H1 (cell line): ENCODE data around the gene EMD. TPM values are rescaled to one million over a fixed set of nuclear protein-coding genes. Genes with fewer than 3 reads are reported as not detected.
A peak's percentile ranks its signal among the peaks of the same experiment; 100 is the strongest.

ENCODE experiments used
- CTCF ChIA-PET: fragments of 300-600 bp; sonication (Branson Sonifier 250); formaldehyde crosslinking; loops from one replicate; lab custom pipeline; 2021; ENCODE audit not compliant: partially characterized antibody; lab: Charles Lee
- POLR2A ChIA-PET: fragments of 300-600 bp; sonication (Branson Sonifier 250); formaldehyde crosslinking; loops from one replicate; lab custom pipeline; 2021; ENCODE audit warnings: inconsistent platforms; ENCODE audit not compliant: partially characterized antibody; lab: Charles Lee
- DNase-seq, 2 experiments: peaks; one replicate each; pipeline versions ENCODE4 v3.0.0 to v3.0.0-alpha.2; 2010 to 2022; ENCODE audit warnings: low spot score in 2 of 2, low read depth in 1 of 2, mixed read lengths in 1 of 2
- FAIRE-seq: peaks from 2 replicates; lab custom pipeline; 2011; peaks lifted over from hg19 to GRCh38; lab: Jason Lieb, UNC
- H2AFZ ChIP-seq: 2 replicates; pipeline ENCODE4 v1.8.1; 2012; ENCODE audit warnings: low read length, inconsistent platforms
- H2AK5ac ChIP-seq: 2 replicates; pipeline ENCODE4 v1.6.1; 2013; ENCODE audit warnings: low read depth, low read length
- H2BK120ac ChIP-seq: replicated peaks from 2 replicates; pipeline ENCODE3; 2013; ENCODE audit warnings: low read depth, low read length, inconsistent platforms
- H2BK12ac ChIP-seq: 2 replicates; pipeline ENCODE4 v1.6.1; 2013; ENCODE audit warnings: low read depth, low read length
- H2BK15ac ChIP-seq: 2 replicates; pipeline ENCODE4 v1.6.1; 2013; ENCODE audit warnings: low read length
- H2BK20ac ChIP-seq: 2 replicates; pipeline ENCODE4 v1.6.1; 2013; ENCODE audit warnings: low read length
- H2BK5ac ChIP-seq: 2 replicates; pipeline ENCODE4 v1.6.1; 2013; ENCODE audit warnings: low read depth, low read length
- H3K14ac ChIP-seq: 2 replicates; pipeline ENCODE4 v1.6.1; 2013; ENCODE audit warnings: inconsistent platforms; ENCODE audit not compliant: insufficient read length
- H3K18ac ChIP-seq: 2 replicates; pipeline ENCODE4 v1.6.1; 2013; ENCODE audit warnings: low read length; ENCODE audit errors: extremely low read depth
- H3K23ac ChIP-seq: 2 replicates; pipeline ENCODE4 v1.6.1; 2013; ENCODE audit warnings: inconsistent platforms; ENCODE audit not compliant: insufficient read length
- H3K23me2 ChIP-seq: 2 replicates; pipeline ENCODE4 v1.6.1; 2013; ENCODE audit warnings: low read depth, low read length
- H3K27ac ChIP-seq: 2 replicates; pipeline ENCODE4 v1.6.1; 2011; ENCODE audit warnings: low read depth, low read length, inconsistent platforms
- H3K27me3 ChIP-seq, 4 experiments: replicated peaks in 1 of 4; 1 replicate in 1 of 4; 2 replicates in 3 of 4; pipeline versions ENCODE4 v1.6.1 to v1.8.1; 2011 to 2013; ENCODE audit warnings: low read length in 3 of 4, mild to moderate bottlenecking in 3 of 4, inconsistent platforms in 2 of 4, mixed read lengths in 2 of 4, moderate library complexity in 1 of 4; ENCODE audit not compliant: control insufficient read depth in 3 of 4, insufficient read depth in 3 of 4; ENCODE audit errors: extremely low read depth in 1 of 4
- H3K36me3 ChIP-seq, 4 experiments: 2 replicates each; pipeline versions ENCODE4 v1.6.1 to v1.8.1; 2011 to 2013; ENCODE audit warnings: mild to moderate bottlenecking in 4 of 4, low read length in 3 of 4, moderate library complexity in 2 of 4, control low read depth in 1 of 4, inconsistent platforms in 1 of 4; ENCODE audit not compliant: insufficient read depth in 4 of 4, control insufficient read depth in 2 of 4
- H3K4ac ChIP-seq: replicated peaks from 2 replicates; pipeline ENCODE3; 2013; ENCODE audit warnings: low read length, low read depth, mixed read lengths, inconsistent platforms; ENCODE audit not compliant: insufficient read length
- H3K4me1 ChIP-seq, 4 experiments: replicated peaks in 1 of 4; 1 replicate in 1 of 4; 2 replicates in 3 of 4; pipeline versions ENCODE4 v1.6.1 to v1.8.1; 2011 to 2013; ENCODE audit warnings: low read length in 3 of 4, inconsistent platforms in 2 of 4, mixed read lengths in 1 of 4; ENCODE audit not compliant: insufficient read depth in 4 of 4, control insufficient read depth in 3 of 4
- H3K4me2 ChIP-seq, 2 experiments: 2 replicates each; pipeline versions ENCODE4 v1.6.1 to v1.8.1; 2011 to 2013; ENCODE audit warnings: low read depth in 2 of 2, low read length in 2 of 2, control low read depth in 1 of 2, inconsistent platforms in 1 of 2, mild to moderate bottlenecking in 1 of 2; ENCODE audit not compliant: insufficient read depth in 1 of 2
- H3K4me3 ChIP-seq, 4 experiments: fragments of 200-600, 300-600 bp in 1 of 4; sonication (generic), shearing (Covaris generic), sonication (Bioruptor Twin) in 1 of 4; 2 replicates each; pipeline versions ENCODE4 v1.5.1 to v1.8.1; 2011 to 2016; ENCODE audit warnings: low read length in 4 of 4, low read depth in 3 of 4, control low read depth in 2 of 4, inconsistent platforms in 2 of 4, mild to moderate bottlenecking in 2 of 4, mixed read lengths in 1 of 4, moderate library complexity in 1 of 4; ENCODE audit not compliant: insufficient read depth in 2 of 4; ENCODE audit errors: extremely low read depth in 1 of 4
- H3K56ac ChIP-seq: replicated peaks from 2 replicates; pipeline ENCODE3; 2013; ENCODE audit warnings: low read depth, mild to moderate bottlenecking, mixed read lengths, low read length, inconsistent platforms; ENCODE audit not compliant: insufficient read length
- H3K79me1 ChIP-seq: 2 replicates; pipeline ENCODE4 v1.6.1; 2013; ENCODE audit warnings: low read depth, low read length, control low read depth
- H3K79me2 ChIP-seq, 2 experiments: 2 replicates each; pipeline versions ENCODE4 v1.6.1 to v1.8.1; 2012 to 2013; ENCODE audit warnings: low read length in 2 of 2, mild to moderate bottlenecking in 2 of 2, inconsistent platforms in 1 of 2; ENCODE audit not compliant: insufficient read depth in 2 of 2, control insufficient read depth in 1 of 2
- H3K9ac ChIP-seq, 4 experiments: replicated peaks in 1 of 4; 1 replicate in 1 of 4; 2 replicates in 3 of 4; pipeline versions ENCODE4 v1.6.1 to v1.8.1; 2011 to 2013; ENCODE audit warnings: low read depth in 3 of 4, low read length in 3 of 4, control low read depth in 2 of 4, mild to moderate bottlenecking in 2 of 4, moderate library complexity in 2 of 4, inconsistent platforms in 1 of 4; ENCODE audit errors: extremely low read depth in 1 of 4
- H3K9me3 ChIP-seq, 2 experiments: 2 replicates each; pipeline versions ENCODE4 v1.6.1 to v1.8.1; 2012 to 2013; ENCODE audit warnings: mild to moderate bottlenecking in 2 of 2, moderate library complexity in 2 of 2, control low read depth in 1 of 2, inconsistent platforms in 1 of 2, low read depth in 1 of 2, low read length in 1 of 2, mixed read lengths in 1 of 2; ENCODE audit not compliant: insufficient read depth in 2 of 2
- H4K20me1 ChIP-seq, 2 experiments: replicated peaks in 1 of 2; 2 replicates each; pipeline versions ENCODE3 to v1.8.1; 2011 to 2013; ENCODE audit warnings: inconsistent platforms in 2 of 2, low read length in 2 of 2, mild to moderate bottlenecking in 1 of 2; ENCODE audit not compliant: insufficient read depth in 2 of 2, control insufficient read depth in 1 of 2
- H4K5ac ChIP-seq: 2 replicates; pipeline ENCODE4 v1.6.1; 2013; ENCODE audit warnings: low read length, low read depth, mixed read lengths, inconsistent platforms; ENCODE audit not compliant: insufficient read length
- H4K8ac ChIP-seq: 2 replicates; pipeline ENCODE4 v1.8.0; 2013; ENCODE audit warnings: mild to moderate bottlenecking, moderate library complexity, low read length, inconsistent platforms; ENCODE audit not compliant: insufficient read depth; ENCODE audit errors: extremely low read depth
- H4K91ac ChIP-seq: replicated peaks from 2 replicates; pipeline ENCODE3; 2013; ENCODE audit warnings: low read length, mixed read lengths, inconsistent platforms; ENCODE audit not compliant: insufficient read length
- CHD2 ChIP-seq: IDR thresholded peaks from 2 replicates; pipeline ENCODE4 v1.6.1; 2012; ENCODE audit warnings: low read length, improper control_type of control experiment
- JUND ChIP-seq: IDR thresholded peaks from 2 replicates; pipeline ENCODE4 v1.6.1; 2011; ENCODE audit warnings: mild to moderate bottlenecking, improper control_type of control experiment, low read length
- KDM1A ChIP-seq: fragments of 200-600, 300-600 bp; sonication (generic); IDR thresholded peaks from 2 replicates; pipeline ENCODE4 v1.7.1; 2016; ENCODE audit warnings: mild to moderate bottlenecking, low read length, borderline replicate concordance
- KDM4A ChIP-seq: IDR thresholded peaks from one replicate; pipeline ENCODE4 v1.7.1; 2012; ENCODE audit warnings: low read depth, mild to moderate bottlenecking, moderate library complexity, low read length, inconsistent platforms; ENCODE audit not compliant: severe bottlenecking
- PHF8 ChIP-seq: fragments of 200-600 bp; sonication (generic); conservative IDR thresholded peaks from 2 replicates; pipeline ENCODE4 v1.7.1; 2012; ENCODE audit warnings: low read depth, mild to moderate bottlenecking, inconsistent platforms, low read length, moderate library complexity
- SP2 ChIP-seq: IDR thresholded peaks from 2 replicates; pipeline ENCODE4 v1.6.1; 2012; ENCODE audit warnings: mild to moderate bottlenecking, low read length, inconsistent platforms
- YY1 ChIP-seq: IDR thresholded peaks from 2 replicates; pipeline ENCODE4 v1.6.1; 2011; ENCODE audit warnings: low read depth, mild to moderate bottlenecking, low read length
- WGBS, 2 experiments: shearing (Covaris generic) in 1 of 2; methylation state at CpG; one replicate each; pipeline versions ENCODE4 v1.1.6 to v1.1.7; 2013 to 2015; ENCODE audit warnings: low lambda C conversion rate in 2 of 2, mixed read lengths in 2 of 2, inconsistent platforms in 1 of 2, low coverage in 1 of 2, missing lambda C conversion rate in 1 of 2; ENCODE audit not compliant: insufficient replicate concordance in 2 of 2, insufficient coverage in 1 of 2, insufficient read length in 1 of 2; ENCODE audit errors: extremely low coverage in 1 of 2, missing lambda C conversion rate in 1 of 2; 5-methylcytosine and 5-hydroxymethylcytosine counted together
- polyA plus RNA-seq, 7 experiments: library from polyadenylated mRNA; depleted of rRNA in 3 of 7; stranded (reverse) in 5 of 7; unstranded in 2 of 7; fragments of >200 nt in 5 of 7; fragments of 200-250 nt in 2 of 7; gene quantifications; 1 replicate in 5 of 7; 2 replicates in 1 of 7; 4 replicates in 1 of 7; pipeline versions ENCODE4 v1.2.1 to v1.2.3, GENCODE V29; 2011 to 2013; ENCODE audit warnings: missing spikeins in 2 of 7, mixed read lengths in 2 of 7
- total RNA-seq: library from RNA; stranded (reverse); fragmentation: NEBNext Ultra II Directional; extraction: Animal tissue kit (Norgen Biotek cat#: 25700); gene quantifications from 2 replicates; pipeline ENCODE4 v1.2.1, GENCODE V29; 2021
- TF ChIP-seq, protein P1 (sequence below): IDR thresholded peaks from 2 replicates; pipeline ENCODE4 v1.6.1; 2011; ENCODE audit warnings: low read length, improper control_type of control experiment
- TF ChIP-seq, protein P2 (sequence below): IDR thresholded peaks from 2 replicates; pipeline ENCODE4 v1.6.1; 2012; ENCODE audit warnings: inconsistent platforms

EMD gene
- total and polyA plus RNA-seq, 2 of the 8 experiments (the other 6 are each of a cell fraction or from before 2014, with no cell fraction given) = 45.5 to 109 TPM

DNA sequence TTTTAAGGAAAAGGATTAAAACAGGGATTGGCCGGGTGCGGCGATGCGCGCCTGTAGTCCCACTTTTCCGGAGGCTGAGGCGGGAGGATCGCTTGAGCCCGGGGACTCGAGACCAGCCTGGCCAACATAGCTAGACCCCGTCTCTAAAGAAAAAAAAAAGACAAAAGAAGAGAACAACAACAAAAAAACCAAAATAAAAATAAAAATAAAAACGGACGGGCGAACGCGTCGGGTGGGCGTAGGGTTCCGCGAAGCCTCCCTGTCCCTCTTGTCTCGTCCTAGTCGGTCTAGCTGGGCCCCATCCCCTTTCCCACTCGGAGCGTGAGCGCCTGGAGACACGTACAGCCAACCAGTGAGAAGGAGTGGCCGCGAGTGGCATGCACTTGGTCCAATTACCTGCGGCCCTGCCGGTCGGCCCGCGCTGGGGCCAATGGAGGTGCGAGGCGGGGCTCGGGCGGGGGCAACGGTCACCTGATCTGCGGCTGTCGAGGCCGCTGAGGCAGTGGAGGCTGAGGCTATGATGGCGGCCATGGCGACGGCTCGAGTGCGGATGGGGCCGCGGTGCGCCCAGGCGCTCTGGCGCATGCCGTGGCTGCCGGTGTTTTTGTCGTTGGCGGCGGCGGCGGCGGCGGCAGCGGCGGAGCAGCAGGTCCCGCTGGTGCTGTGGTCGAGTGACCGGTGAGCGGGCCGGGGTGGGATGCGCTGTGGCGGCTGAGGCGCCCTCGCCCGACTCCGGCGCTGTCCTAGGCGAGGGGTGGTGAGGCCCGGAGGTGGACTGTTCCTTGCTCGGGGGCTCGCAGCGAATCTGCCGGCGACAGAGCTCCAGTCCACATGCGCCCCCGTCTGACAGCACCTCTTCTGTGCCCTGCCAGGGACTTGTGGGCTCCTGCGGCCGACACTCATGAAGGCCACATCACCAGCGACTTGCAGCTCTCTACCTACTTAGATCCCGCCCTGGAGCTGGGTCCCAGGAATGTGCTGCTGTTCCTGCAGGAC, 49.4 kb downstream of the EMD start, which contains the start of gene ATP6AP1:
Gene ATP6AP1 (plus strand): TSS at position 502 of the 996 bp plus-strand sequence. CDS start 16 bp downstream, at position 518.
- peak within 1 kb of the TSS in 3 of 4 experiments; percentile 22 to 79 (median 64); a peak in 4 of 7 replicates for H3K9ac ChIP-seq
- H2AFZ ChIP-seq = no peak within 1 kb of the TSS
- H3K79me2 ChIP-seq = peaks cover 3 to 9% of the 10 kb centered on the region in 2 experiments; a peak in 2 of 4 replicates
- H3K23ac ChIP-seq = no peak within 1 kb of the TSS
- H4K8ac ChIP-seq = peak within 1 kb of the TSS; percentile 25; the same call in 1 of the 2 replicates
- peak in 1 of 2 experiments; percentile 83 for DNase-seq
- no peaks in the 10 kb centered on the region for H3K9me3 ChIP-seq
- no peak within 1 kb of the TSS for H3K56ac ChIP-seq
- no peaks in the 10 kb centered on the region for H3K27me3 ChIP-seq
- H3K23me2 ChIP-seq = peaks cover 4% of the 10 kb centered on the region; the same call in 1 of the 2 replicates
- peak within 1 kb of the TSS; percentile 66 to 82 for H3K4me2 ChIP-seq
- ChIA-PET CTCF (interaction anchor here (0.5 to 1.5 kb wide), 5 partner anchors 19 to 486 kb away, joined by 3 to 4 read pairs (median 3); no protein-coding TSS in a partner anchor), POLR2A (interaction anchor here (1.1 to 3.8 kb wide), 7 partner anchors 15 to 80 kb away, joined by 3 to 31 read pairs (median 4); partner anchors contain the start of genes DNASE1L1, FAM50A and RPL10)
- H4K20me1 ChIP-seq = peaks cover 0 to 4% of the 10 kb centered on the region in 2 experiments
- 6% methylated on average over 18 of the region's 87 CpGs; no CpG with 5 or more reads in 1 of the 2 experiments for WGBS, 2 experiments
- no peak within 1 kb of the TSS for H4K5ac ChIP-seq
- H2BK120ac ChIP-seq = no peak within 1 kb of the TSS
- 0 out of 2 replicates have a peak within 1 kb of the TSS, but pooled peaks have one; percentile 39 for H2AK5ac ChIP-seq
- no peak within 1 kb of the TSS for H2BK20ac ChIP-seq
- H3K4me1 ChIP-seq = no peaks in the 10 kb centered on the region
- H3K4ac ChIP-seq = no peak within 1 kb of the TSS
- H3K79me1 ChIP-seq = no peaks in the 10 kb centered on the region
- no peak within 1 kb of the TSS for H2BK12ac ChIP-seq
- H3K36me3 ChIP-seq = peaks cover 0 to 9% (median 7%) of the 10 kb centered on the region in 4 experiments; a peak in 5 of 8 replicates
- no peak within 1 kb of the TSS for H3K14ac ChIP-seq
- H2BK5ac ChIP-seq = no peak within 1 kb of the TSS
- no peak within 1 kb of the TSS for H3K27ac ChIP-seq
- no peak for FAIRE-seq
- no peak within 1 kb of the TSS for H2BK15ac ChIP-seq
- peak within 1 kb of the TSS; percentile 30 to 84 (median 56) for H3K4me3 ChIP-seq
- no peak within 1 kb of the TSS for H4K91ac ChIP-seq
- no peak within 1 kb of the TSS; the same call in 1 of the 2 replicates for H3K18ac ChIP-seq
- peak; percentile 82 for TF ChIP-seq CHD2
- peak; percentile 53; the same call in 1 of the 2 replicates for TF ChIP-seq PHF8
- no peak for TF ChIP-seq JUND
- TF ChIP-seq SP2 = peak; percentile 58
- TF ChIP-seq, protein P1, sequence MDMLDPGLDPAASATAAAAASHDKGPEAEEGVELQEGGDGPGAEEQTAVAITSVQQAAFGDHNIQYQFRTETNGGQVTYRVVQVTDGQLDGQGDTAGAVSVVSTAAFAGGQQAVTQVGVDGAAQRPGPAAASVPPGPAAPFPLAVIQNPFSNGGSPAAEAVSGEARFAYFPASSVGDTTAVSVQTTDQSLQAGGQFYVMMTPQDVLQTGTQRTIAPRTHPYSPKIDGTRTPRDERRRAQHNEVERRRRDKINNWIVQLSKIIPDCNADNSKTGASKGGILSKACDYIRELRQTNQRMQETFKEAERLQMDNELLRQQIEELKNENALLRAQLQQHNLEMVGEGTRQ = peak; percentile 62
- peak; percentile 75; the same call in 1 of the 2 replicates for TF ChIP-seq KDM1A
- TF ChIP-seq, protein P2, sequence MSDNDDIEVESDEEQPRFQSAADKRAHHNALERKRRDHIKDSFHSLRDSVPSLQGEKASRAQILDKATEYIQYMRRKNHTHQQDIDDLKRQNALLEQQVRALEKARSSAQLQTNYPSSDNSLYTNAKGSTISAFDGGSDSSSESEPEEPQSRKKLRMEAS = 0 out of 2 replicates have a peak, but pooled peaks have one; percentile 52
- peak; percentile 90 for TF ChIP-seq YY1
- peak; percentile 38 for TF ChIP-seq KDM4A
